Measurements from ENCODE around the gene SNX12. TPM values are rescaled to one million over a fixed set of nuclear protein-coding genes. Genes with fewer than 3 reads are reported as not detected.
A peak's percentile ranks its signal among the peaks of the same experiment; 100 is the strongest.

SNX12 gene
- polyA plus RNA-seq (ENCODE audit: insufficient read length): 51.7 TPM
- long read RNA-seq, donor 1, transcript SNX12-202 (4 exons, 2,376 nt): major isoform, 15 of 16 reads
- long read RNA-seq, donor 1, partial matches to known transcripts: 0 of 16 reads
- long read RNA-seq, donor 1, other reads (novel, unspliced or antisense): 0 of 16 reads
- long read RNA-seq, donor 2, transcript SNX12-202 (4 exons, 2,376 nt): major isoform, 10 of 10 reads
- long read RNA-seq, donor 2, partial matches to known transcripts: 0 of 10 reads
- long read RNA-seq, donor 2, other reads (novel, unspliced or antisense): 0 of 10 reads
- long read RNA-seq, donor 3, transcript SNX12-202 (4 exons, 2,376 nt): major isoform, 9 of 30 reads
- long read RNA-seq, donor 3, partial matches to known transcripts: 20 of 30 reads
- long read RNA-seq, donor 3, other reads (novel, unspliced or antisense): 0 of 30 reads
- long read RNA-seq, donor 4: 0 reads
- long read RNA-seq, donor 5, transcript SNX12-202 (4 exons, 2,376 nt): major isoform, 23 of 25 reads
- long read RNA-seq, donor 5, partial matches to known transcripts: 0 of 25 reads
- long read RNA-seq, donor 5, other reads (novel, unspliced or antisense): 0 of 25 reads
- long read RNA-seq, donor 6, transcript SNX12-202 (4 exons, 2,376 nt): major isoform, 10 of 10 reads
- long read RNA-seq, donor 6, partial matches to known transcripts: 0 of 10 reads
- long read RNA-seq, donor 6, other reads (novel, unspliced or antisense): 0 of 10 reads
- long read RNA-seq, donor 7, transcript SNX12-202 (4 exons, 2,376 nt): major isoform, 27 of 27 reads
- long read RNA-seq, donor 7, partial matches to known transcripts: 0 of 27 reads
- long read RNA-seq, donor 7, other reads (novel, unspliced or antisense): 0 of 27 reads
- long read RNA-seq, donor 8, transcript SNX12-202 (4 exons, 2,376 nt): major isoform, 7 of 8 reads
- long read RNA-seq, donor 8, partial matches to known transcripts: 0 of 8 reads
- long read RNA-seq, donor 8, other reads (novel, unspliced or antisense): 0 of 8 reads

DNA sequence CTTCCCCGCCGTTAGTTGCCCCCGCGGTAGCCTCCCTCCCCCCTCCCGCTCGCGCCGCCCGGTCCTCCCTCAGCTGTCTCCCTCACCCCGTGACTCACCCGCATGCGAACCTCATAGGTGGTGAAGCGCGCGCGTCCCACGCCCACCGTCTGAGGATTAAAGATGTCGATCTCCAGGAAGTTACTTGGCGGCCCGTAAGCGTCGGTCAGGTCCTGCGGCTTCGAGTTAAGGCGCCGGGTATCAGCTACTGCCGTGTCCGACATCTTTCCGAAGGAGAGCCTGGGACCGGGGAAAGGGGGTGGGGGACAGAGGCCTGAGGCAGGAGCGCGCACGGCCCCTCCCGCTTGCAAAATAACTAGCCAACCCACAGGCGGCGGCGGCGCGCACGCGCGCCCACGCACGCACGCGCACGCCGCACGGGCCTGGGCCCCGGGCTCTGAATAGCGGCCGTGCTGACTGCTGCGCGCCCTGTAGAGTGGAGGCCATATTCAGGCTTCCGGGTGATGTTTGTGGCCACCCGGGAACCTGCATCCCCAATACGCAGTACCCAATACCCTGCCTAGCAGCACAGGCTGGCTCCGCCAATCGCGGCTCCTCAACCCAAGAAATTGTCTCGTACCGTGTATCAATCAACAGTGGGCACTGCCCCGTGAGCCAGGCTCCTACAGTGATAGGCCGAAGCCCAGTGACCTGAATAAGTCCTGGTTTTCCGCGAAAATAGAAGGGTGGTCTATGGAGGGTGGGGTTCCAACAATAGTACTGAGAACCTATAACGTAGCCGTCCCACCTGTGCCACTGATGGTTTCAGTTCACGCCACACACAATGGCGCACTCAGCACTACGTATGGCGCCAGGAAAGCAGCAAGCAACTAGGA is at the start of gene SNX12:
Gene SNX12 (minus strand): TSS at position 291 of the 875 bp plus-strand sequence. CDS start 28 bp downstream, at position 263.
- DNase-seq: peak; percentile 85

GRCh38 chrX:71117358-71117757 is 49.2 kb upstream of the SNX12 start:
- no peak for DNase-seq

GRCh38 chrX:71111921-71112431 is 43.8 kb upstream of the SNX12 start:
- no peak for DNase-seq

- DNase-seq: no peak
These were observed 43.2 kb upstream of the SNX12 start, which contains the start of gene IL2RG for GRCh38 chrX:71111141-71111843. Gene IL2RG (minus strand): TSS chrX:71111577. CDS start chrX:71111539, 38 bp downstream.

DNA sequence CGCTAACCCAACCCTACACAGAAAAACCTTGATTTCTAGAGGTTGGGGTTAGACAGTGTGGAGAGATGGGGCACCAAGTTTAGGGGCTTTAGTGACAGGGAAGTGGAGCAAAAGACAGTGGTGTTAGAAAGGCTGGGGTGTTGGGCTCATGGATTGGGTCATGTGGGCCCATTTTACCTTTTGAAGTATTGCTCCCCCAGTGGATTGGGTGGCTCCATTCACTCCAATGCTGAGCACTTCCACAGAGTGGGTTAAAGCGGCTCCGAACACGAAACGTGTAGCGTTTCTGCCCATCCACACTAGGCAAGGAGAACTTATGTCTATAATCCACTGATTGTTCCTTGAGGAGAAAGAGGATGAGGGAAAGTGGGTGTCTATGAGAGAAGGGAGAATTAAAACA is 40.9 kb upstream of the SNX12 start:
- DNase-seq: no peak

DNA sequence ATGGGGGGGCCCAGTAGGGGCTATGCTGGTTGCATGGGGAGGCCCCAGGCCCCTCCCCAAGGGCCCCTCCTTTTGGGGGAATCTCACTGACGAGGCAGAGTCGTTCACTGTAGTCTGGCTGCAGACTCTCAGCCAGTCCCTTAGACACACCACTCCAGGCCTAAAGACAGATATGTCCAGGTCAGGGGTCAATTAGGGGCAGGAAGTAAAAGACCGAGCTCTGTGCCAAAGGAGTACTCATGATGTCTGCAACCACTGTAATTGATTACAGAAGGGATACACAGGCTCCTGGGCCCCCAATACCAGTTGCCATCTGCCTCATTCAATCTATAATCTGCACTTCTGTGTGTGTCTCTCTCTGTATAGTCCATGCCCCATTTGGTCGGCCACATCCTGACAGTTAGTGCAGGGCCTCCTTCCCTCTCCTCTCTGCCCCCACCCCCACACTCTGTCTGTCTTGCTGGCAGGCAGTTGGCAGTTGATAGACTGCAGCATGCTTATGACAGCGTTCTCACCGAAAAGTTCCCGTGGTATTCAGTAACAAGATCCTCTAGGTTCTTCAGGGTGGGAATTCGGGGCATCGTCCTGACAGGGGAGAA is 39.7 kb upstream of the SNX12 start:
- DNase-seq: no peak

DNA sequence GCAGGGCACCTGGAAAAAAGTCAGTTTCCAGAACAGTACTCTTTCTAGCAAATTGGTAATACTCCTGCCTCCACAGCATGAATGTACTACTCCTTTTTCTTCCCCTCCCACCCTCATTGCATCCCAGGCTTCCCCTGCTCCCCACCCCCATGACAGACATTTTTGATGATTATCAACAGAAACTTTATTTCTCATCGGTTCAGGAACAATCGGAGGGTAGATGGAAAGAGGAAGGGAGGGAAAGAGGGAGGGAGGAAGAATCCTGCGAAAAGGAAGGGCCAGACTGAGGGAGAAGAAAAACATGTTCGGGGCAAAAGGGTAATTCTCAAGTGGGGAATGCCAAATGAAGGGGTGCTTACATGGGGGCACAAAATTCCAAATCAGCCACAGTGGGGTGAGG is 39.1 kb upstream of the SNX12 start:
- DNase-seq: no peak

- no peak for DNase-seq
These were observed 38.3 kb upstream of the SNX12 start, which contains the start of gene CXorf65 for GRCh38 chrX:71106427-71106826. Gene CXorf65 (minus strand): TSS chrX:71106740. CDS start chrX:71106556, 184 bp downstream.

- DNase-seq: no peak
These were observed 37.5 kb upstream of the SNX12 start for GRCh38 chrX:71105628-71106027.

DNA sequence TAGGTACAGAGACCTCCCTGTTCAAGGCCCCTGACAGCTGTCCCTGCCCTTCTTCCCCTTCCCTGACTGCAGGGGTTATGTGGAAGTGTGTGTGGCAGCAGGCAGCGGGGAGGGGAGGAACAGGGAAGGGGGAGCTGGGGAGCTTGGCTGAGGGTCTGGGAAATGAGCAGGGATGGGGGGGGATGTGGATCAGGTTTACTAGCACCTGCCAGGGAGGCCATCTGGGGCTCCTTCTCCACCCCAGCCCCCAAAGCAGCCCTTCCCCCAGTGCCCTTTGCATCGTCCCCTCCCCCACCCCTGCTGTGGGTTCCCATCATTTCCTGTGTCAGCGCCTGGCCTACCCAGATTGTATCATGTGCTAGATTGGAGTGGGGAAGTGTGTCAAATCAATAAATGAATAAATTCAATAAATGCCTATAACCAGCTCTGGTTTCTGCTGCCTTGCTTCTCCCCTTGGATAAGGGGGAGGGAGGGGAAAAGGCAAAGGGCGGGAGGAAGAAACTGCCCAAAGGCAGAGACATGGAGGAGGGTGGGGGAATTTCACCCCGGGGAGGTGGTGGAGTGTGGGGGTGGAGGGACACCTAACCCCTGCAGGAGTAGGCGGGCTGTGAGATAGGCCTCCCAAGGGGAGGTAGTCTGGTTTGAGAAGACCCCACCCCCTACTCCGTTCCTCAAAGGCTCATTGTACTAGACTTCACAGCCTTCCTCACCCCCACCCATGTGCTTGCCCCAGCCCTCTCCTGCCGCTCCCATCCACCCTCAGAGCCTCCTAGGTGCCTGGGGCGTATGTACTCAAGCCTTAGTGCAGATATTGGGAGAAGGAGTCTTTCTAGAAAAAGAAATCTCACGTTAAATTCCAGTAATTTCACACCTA is 35.2 kb upstream of the SNX12 start:
- DNase-seq: peak; percentile 33

DNA sequence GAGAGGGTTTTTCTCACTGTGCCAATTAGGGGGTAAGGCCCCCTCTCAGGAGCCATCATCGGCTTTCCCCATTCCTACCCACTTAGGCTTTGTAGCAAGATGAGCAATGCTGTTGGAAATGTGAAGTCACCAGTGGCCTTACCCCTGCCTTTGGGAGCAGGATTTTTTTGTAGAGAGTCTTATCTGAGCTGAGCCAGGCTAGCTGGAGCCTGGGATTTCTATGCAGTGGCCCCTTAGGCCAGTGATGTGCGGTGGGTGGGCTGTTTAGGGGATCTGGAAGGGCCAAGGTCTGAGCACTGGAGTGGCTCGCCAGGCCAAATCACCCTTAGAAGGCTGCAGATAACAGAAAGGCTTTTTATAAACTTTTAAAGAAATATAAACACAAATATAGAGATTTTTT is 34.2 kb upstream of the SNX12 start:
- no peak for DNase-seq

- DNase-seq: no peak
These were observed 32.7 kb upstream of the SNX12 start for GRCh38 chrX:71100581-71101505.

DNA sequence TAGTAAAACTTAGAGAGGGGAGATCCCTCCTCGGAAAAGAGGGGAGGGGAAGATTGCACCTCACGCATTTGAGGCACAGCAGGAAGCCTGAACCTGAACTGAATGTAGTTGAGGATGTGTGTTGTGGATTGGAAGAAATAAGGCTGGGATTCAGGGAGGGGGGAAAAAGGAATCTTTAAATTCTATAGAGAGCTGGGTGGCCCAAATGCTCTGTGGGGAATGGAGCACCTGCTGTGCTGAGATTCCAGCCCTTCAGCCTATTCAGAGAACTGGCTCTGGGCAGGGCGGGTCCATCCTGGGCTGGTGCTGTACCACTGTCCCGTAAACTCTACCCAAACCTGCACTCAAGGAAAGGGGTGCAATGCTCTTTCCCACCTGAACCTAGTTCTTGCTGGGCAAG is 31.6 kb upstream of the SNX12 start:
- DNase-seq: no peak

GRCh38 chrX:71098951-71099506 is 30.9 kb upstream of the SNX12 start:
- no peak for DNase-seq

DNA sequence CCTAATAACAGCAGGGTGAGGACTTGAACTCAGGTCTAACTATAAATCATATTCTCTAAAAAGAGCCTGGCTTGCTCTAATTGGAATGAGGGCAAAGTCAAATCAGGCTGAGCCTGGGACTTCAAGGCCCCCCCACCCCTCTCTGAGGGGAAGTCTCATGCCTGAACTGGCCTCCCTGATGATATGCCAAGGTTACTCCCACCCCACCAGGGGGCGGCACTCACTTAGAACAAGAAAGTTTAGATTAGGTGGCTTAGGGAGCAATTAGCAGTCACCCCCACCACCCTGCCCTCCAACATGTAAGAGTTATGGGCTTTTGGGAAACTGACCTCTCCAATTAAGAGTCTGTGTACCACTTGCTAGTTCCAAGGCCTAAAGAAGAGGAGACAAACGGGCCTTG is 30.2 kb upstream of the SNX12 start:
- no peak for DNase-seq

DNA sequence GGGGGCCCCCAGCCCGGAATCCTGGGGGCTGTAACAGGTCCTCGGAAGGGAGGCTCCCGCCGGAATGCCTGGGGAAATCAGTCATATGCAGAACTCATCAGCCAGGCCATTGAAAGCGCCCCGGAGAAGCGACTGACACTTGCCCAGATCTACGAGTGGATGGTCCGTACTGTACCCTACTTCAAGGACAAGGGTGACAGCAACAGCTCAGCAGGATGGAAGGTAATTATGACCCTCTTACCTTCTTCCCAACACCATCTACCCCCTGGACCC is 28.6 kb upstream of the SNX12 start:
- DNase-seq: no peak

DNA sequence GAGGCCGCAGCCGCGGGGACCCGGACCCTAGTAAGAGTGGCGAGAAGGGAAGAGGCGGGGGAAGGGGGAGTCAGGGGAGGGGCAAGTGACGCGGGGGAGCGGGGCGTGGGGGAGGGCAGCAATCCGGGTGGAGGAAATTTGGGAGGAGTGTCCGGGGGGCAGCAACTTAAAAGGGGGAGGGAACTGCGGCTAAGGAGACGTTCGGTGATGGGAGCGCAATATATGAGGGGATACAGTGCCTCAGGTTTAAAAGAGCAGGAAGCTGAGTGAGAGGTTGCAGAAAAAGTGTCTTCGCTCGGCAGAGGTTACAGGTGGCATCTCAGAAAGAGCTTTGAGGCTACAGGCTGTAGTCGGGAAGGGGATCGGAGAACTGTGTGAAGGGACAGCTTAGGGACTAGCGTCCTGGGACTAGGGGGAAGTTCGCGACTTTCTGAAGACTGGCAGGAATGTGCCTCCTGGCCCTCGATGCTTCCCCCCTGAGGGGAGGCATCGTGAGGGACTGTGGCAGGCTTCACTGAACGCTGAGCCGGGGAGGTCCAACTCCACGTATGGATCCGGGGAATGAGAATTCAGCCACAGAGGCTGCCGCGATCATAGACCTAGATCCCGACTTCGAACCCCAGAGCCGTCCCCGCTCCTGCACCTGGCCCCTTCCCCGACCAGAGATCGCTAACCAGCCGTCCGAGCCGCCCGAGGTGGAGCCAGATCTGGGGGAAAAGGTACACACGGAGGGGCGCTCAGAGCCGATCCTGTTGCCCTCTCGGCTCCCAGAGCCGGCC is 28.0 kb upstream of the SNX12 start:
- peak; percentile 37 for DNase-seq
